ENCODE results near the gene OMG. TPM values are rescaled to one million over a fixed set of nuclear protein-coding genes. Genes with fewer than 3 reads are reported as not detected.

Gene OMG
- polyA plus RNA-seq, 3 donors, result 0.83 to 2.2 TPM; not detected in 1

- Histone ChIP-seq H2AFZ (ENCODE audit: insufficient read depth, low read depth, low read length, poor library complexity, severe bottlenecking) (no peak overlapping the region), H3K79me2 (ENCODE audit: insufficient read depth, low read length) (no peaks in the 10 kb centered on the region), H3K27me3 (ENCODE audit: control insufficient read depth in 2 of 2, insufficient read depth in 2 of 2, low read length in 2 of 2) (no peaks in the 10 kb centered on the region), H3K4me2 (replicated peaks; ENCODE audit: extremely low read depth, low read length, poor library complexity, severe bottlenecking) (no peak overlapping the region), H3K4me1 (ENCODE audit: control insufficient read depth in 1 of 2, insufficient read depth in 2 of 2, low read length in 2 of 2) (no peaks in the 10 kb centered on the region), H3K36me3 (replicated peaks in 1 of 2; ENCODE audit: control insufficient read depth in 1 of 2, insufficient read depth in 2 of 2, low read length in 2 of 2) (peaks cover 10 to 32% of the 10 kb centered on the region in 2 donors), H4K20me1 (ENCODE audit: insufficient read depth, low read length) (no peaks in the 10 kb centered on the region), H3K4me3 (replicated peaks in 1 of 3; ENCODE audit: low read depth in 2 of 3, low read length in 3 of 3) (no peak overlapping the region), H3K9ac (ENCODE audit: insufficient read depth, low read length, poor library complexity, severe bottlenecking) (no peak overlapping the region), H3K27ac (ENCODE audit: low read depth in 1 of 2, low read length in 2 of 2) (no peak overlapping the region), H3K9me3 (replicated peaks in 1 of 2; ENCODE audit: control insufficient read depth in 1 of 2, insufficient read depth in 1 of 2, low read length in 2 of 2) (no peaks in the 10 kb centered on the region)
- no peak overlapping the region for H3K27ac Mint-ChIP-seq
- no peak overlapping the region for H3K4me3 Mint-ChIP-seq
- no peak for DNase-seq
- no peaks in the 10 kb centered on the region for H3K27me3 Mint-ChIP-seq (ENCODE audit: low read depth in 3 of 3)
- TF ChIP-seq CTCF (IDR thresholded peaks at IDR 0.05), result no peak
- WGBS (ENCODE audit: insufficient coverage), result no CpG with 5 or more reads among the region's 1 CpG
- intact Hi-C loops (cut with micrococcal nuclease), result no loop called here
- H3K36me3 Mint-ChIP-seq, result peaks cover 30 to 38% of the 10 kb centered on the region in 2 donors
- H3K4me1 Mint-ChIP-seq, result peaks cover 6% of the 10 kb centered on the region
- H3K9me3 Mint-ChIP-seq, result no peaks in the 10 kb centered on the region
Measured at GRCh38 chr17:31261601-31262000, 35.4 kb downstream of the OMG start.

GRCh38 chr17:31260151-31260550 is 36.9 kb downstream of the OMG start:
- Histone ChIP-seq H3K4me3 (replicated peaks in 1 of 3; ENCODE audit: low read depth in 2 of 3, low read length in 3 of 3) (no peak overlapping the region), H2AFZ (ENCODE audit: insufficient read depth, low read depth, low read length, poor library complexity, severe bottlenecking) (no peak overlapping the region), H3K9ac (ENCODE audit: insufficient read depth, low read length, poor library complexity, severe bottlenecking) (no peak overlapping the region), H3K9me3 (replicated peaks in 1 of 2; ENCODE audit: control insufficient read depth in 1 of 2, insufficient read depth in 1 of 2, low read length in 2 of 2) (no peaks in the 10 kb centered on the region), H3K27ac (ENCODE audit: low read depth in 1 of 2, low read length in 2 of 2) (no peak overlapping the region), H3K79me2 (ENCODE audit: insufficient read depth, low read length) (no peaks in the 10 kb centered on the region), H4K20me1 (ENCODE audit: insufficient read depth, low read length) (no peaks in the 10 kb centered on the region), H3K27me3 (ENCODE audit: control insufficient read depth in 2 of 2, insufficient read depth in 2 of 2, low read length in 2 of 2) (no peaks in the 10 kb centered on the region), H3K36me3 (replicated peaks in 1 of 2; ENCODE audit: control insufficient read depth in 1 of 2, insufficient read depth in 2 of 2, low read length in 2 of 2) (peaks cover 6 to 19% of the 10 kb centered on the region in 2 donors), H3K4me1 (ENCODE audit: control insufficient read depth in 1 of 2, insufficient read depth in 2 of 2, low read length in 2 of 2) (no peaks in the 10 kb centered on the region), H3K4me2 (replicated peaks; ENCODE audit: extremely low read depth, low read length, poor library complexity, severe bottlenecking) (no peak overlapping the region)
- peaks cover 4% of the 10 kb centered on the region for H3K4me1 Mint-ChIP-seq
- no peak overlapping the region for H3K4me3 Mint-ChIP-seq
- no peak for DNase-seq
- no peak for TF ChIP-seq CTCF (IDR thresholded peaks at IDR 0.05)
- H3K9me3 Mint-ChIP-seq, result no peaks in the 10 kb centered on the region
- peaks cover 21 to 28% of the 10 kb centered on the region in 2 donors for H3K36me3 Mint-ChIP-seq
- H3K27ac Mint-ChIP-seq, result no peak overlapping the region
- H3K27me3 Mint-ChIP-seq (ENCODE audit: low read depth in 3 of 3), result no peaks in the 10 kb centered on the region
- WGBS (ENCODE audit: insufficient coverage), result 100% methylated on average over 1 of the region's 3 CpGs
- intact Hi-C loops (cut with micrococcal nuclease), result no loop called here

Data from CD14-positive monocyte (primary cell).